HepG2 (cell line): ENCODE results near the gene METTL25. TPM values are rescaled to one million over a fixed set of nuclear protein-coding genes. Genes with fewer than 3 reads are reported as not detected.

ENCODE experiments used
- ATAC-seq: fragments of 200-7000 bp; cut with Tn5 transposase; 3 replicates; pipeline ENCODE4 v1.9.1; 2020; ENCODE audit warnings: mild to moderate bottlenecking, moderate library complexity
- BruUV-seq: library from RNA; stranded (reverse); fragments of 400-500 nt; replicated peaks from 2 replicates; lab custom pipeline; 2021; lab: Mats Ljungman, UMichigan
- CTCF ChIA-PET: fragments of 300-600 bp; formaldehyde crosslinking; extraction: SDS; loops from one replicate; lab custom pipeline; 2021; ENCODE audit warnings: low total read pairs, inconsistent platforms, low intra/inter-chr PET ratio; lab: Yijun Ruan, JAX
- POLR2A ChIA-PET: fragments of 350-600 bp; sonication (Branson Sonifier 250); formaldehyde crosslinking; loops from one replicate; lab custom pipeline; 2020; ENCODE audit warnings: antibody characterized with exemption, inconsistent platforms; lab: Yijun Ruan, JAX
- DNase-seq: peaks from one replicate; pipeline ENCODE4 v3.0.0-alpha.2; 2015; ENCODE audit warnings: low spot score
- FAIRE-seq: peaks from 3 replicates; lab custom pipeline; 2011; peaks lifted over from hg19 to GRCh38; lab: Jason Lieb, UNC
- H2AFZ ChIP-seq: one replicate; pipeline ENCODE4 v1.6.1; 2011; ENCODE audit warnings: low read length, inconsistent platforms
- H3K27ac ChIP-seq: fragments of 300-600 bp; 3 replicates; pipeline ENCODE4 v1.8.0; 2011; ENCODE audit warnings: mixed run types, mild to moderate bottlenecking, mixed read lengths, low read length, inconsistent platforms; ENCODE audit not compliant: insufficient read depth; ENCODE audit errors: extremely low read length
- H3K27me3 ChIP-seq, 2 experiments: fragments of 200-600 bp in 1 of 2; 2 replicates in 1 of 2; 3 replicates in 1 of 2; pipeline versions ENCODE4 v1.6.0 to v1.8.0; 2011; ENCODE audit warnings: low read length in 2 of 2, mild to moderate bottlenecking in 2 of 2, moderate library complexity in 2 of 2, inconsistent platforms in 1 of 2; ENCODE audit not compliant: insufficient read depth in 2 of 2, control insufficient read depth in 1 of 2
- H3K36me3 ChIP-seq, 2 experiments: fragments of 200-600 bp in 1 of 2; replicated peaks in 1 of 2; 2 replicates in 1 of 2; 3 replicates in 1 of 2; pipeline versions ENCODE4 v1.5.1 to v1.8.0; 2011; ENCODE audit warnings: low read length in 2 of 2, inconsistent platforms in 1 of 2; ENCODE audit not compliant: insufficient read depth in 2 of 2, control insufficient read depth in 1 of 2
- H3K4me1 ChIP-seq: 2 replicates; pipeline ENCODE4 v1.5.1; 2012; ENCODE audit warnings: low read length, inconsistent platforms; ENCODE audit not compliant: insufficient read depth
- H3K4me2 ChIP-seq: 2 replicates; pipeline ENCODE4 v1.6.0; 2011; ENCODE audit warnings: low read depth, low read length, inconsistent platforms
- H3K4me3 ChIP-seq, 3 experiments: fragments of 200-600 bp in 1 of 3; sonication (generic), shearing (Covaris generic) in 1 of 3; replicated peaks in 1 of 3; 2 replicates each; pipeline ENCODE4 v1.5.1; 2011 to 2016; ENCODE audit warnings: low read length in 3 of 3, inconsistent platforms in 2 of 3, low read depth in 2 of 3, mild to moderate bottlenecking in 2 of 3, control low read depth in 1 of 3, mixed read lengths in 1 of 3; ENCODE audit not compliant: insufficient read depth in 1 of 3
- H3K79me2 ChIP-seq: one replicate; pipeline ENCODE4 v1.6.1; 2011; ENCODE audit warnings: low read length, inconsistent platforms; ENCODE audit not compliant: insufficient read depth
- H3K9ac ChIP-seq: 2 replicates; pipeline ENCODE4 v1.6.0; 2011; ENCODE audit warnings: mild to moderate bottlenecking, low read depth, low read length, inconsistent platforms; ENCODE audit not compliant: insufficient read depth
- H3K9me3 ChIP-seq: 2 replicates; pipeline ENCODE4 v1.5.1; 2012; ENCODE audit warnings: mild to moderate bottlenecking, low read length
- H4K20me1 ChIP-seq: 2 replicates; pipeline ENCODE4 v1.6.0; 2011; ENCODE audit warnings: inconsistent platforms, mild to moderate bottlenecking, low read length, moderate library complexity; ENCODE audit not compliant: insufficient read depth
- ATF2 ChIP-seq: sonication (generic); formaldehyde crosslinking; IDR thresholded peaks from 2 replicates; pipeline ENCODE4 v1.4.0; 2020; ENCODE audit warnings: missing genetic modification reagents
- CTCF ChIP-seq: sonication (generic); formaldehyde crosslinking; IDR thresholded peaks from 2 replicates; pipeline ENCODE4 v1.5.0; 2020; ENCODE audit warnings: mild to moderate bottlenecking, missing genetic modification reagents, moderate library complexity
- FOSL2 ChIP-seq: sonication (generic); formaldehyde crosslinking; IDR thresholded peaks from 2 replicates; pipeline ENCODE4 v1.4.0; 2020; ENCODE audit warnings: missing genetic modification reagents
- HNRNPLL ChIP-seq: fragments of 200-400 bp; formaldehyde crosslinking; IDR thresholded peaks from 2 replicates; pipeline ENCODE4 v1.6.1; 2017; ENCODE audit warnings: mild to moderate bottlenecking, low read depth, low read length; ENCODE audit not compliant: poor library complexity, severe bottlenecking
- KLF6 ChIP-seq: IDR thresholded peaks from 2 replicates; pipeline ENCODE4 v1.8.0; 2016; ENCODE audit warnings: missing biosample characterization, missing genetic modification reagents
- PRMT3 ChIP-seq: sonication (generic); formaldehyde crosslinking; IDR thresholded peaks from 2 replicates; pipeline ENCODE4 v1.8.1; 2022; ENCODE audit warnings: low read depth, mild to moderate bottlenecking, moderate library complexity, missing genetic modification reagents, borderline replicate concordance
- SOX5 ChIP-seq: IDR thresholded peaks from 2 replicates; pipeline ENCODE4 v1.6.1; 2016; ENCODE audit warnings: borderline replicate concordance
- TEAD3 ChIP-seq: optimal IDR thresholded peaks from 2 replicates; pipeline ENCODE3; 2016; ENCODE audit warnings: borderline replicate concordance
- TOPORS ChIP-seq: sonication (generic); formaldehyde crosslinking; IDR thresholded peaks from 2 replicates; pipeline ENCODE4 v1.8.0; 2023; ENCODE audit warnings: mild to moderate bottlenecking, missing genetic modification reagents
- ZNF407 ChIP-seq: sonication (generic); formaldehyde crosslinking; IDR thresholded peaks from one replicate; pipeline ENCODE4 v1.5.1; 2020; ENCODE audit warnings: mild to moderate bottlenecking, missing genetic modification reagents; ENCODE audit errors: not compliant biosample characterization
- ZNF75D ChIP-seq: sonication (generic); formaldehyde crosslinking; IDR thresholded peaks from 2 replicates; pipeline ENCODE4 v1.8.1; 2023; ENCODE audit warnings: missing genetic modification reagents, mild to moderate bottlenecking, borderline replicate concordance
- ZNF879 ChIP-seq: sonication (generic); formaldehyde crosslinking; IDR thresholded peaks from 2 replicates; pipeline ENCODE4 v1.8.1; 2023; ENCODE audit warnings: missing genetic modification reagents
- WGBS: methylation state at CpG from one replicate; pipeline ENCODE4 v1.1.6; 2017; ENCODE audit warnings: low lambda C conversion rate; 5-methylcytosine and 5-hydroxymethylcytosine counted together
- in situ Hi-C: cut with HindIII; loops from 2 replicates; pipeline ENCODE4 v1.10.0; 2017; ENCODE audit warnings: low pct_unique_long_range_greater_than_20kb; ENCODE audit not compliant: extremely low pct_ligation_motif_present
- intact Hi-C: fragments of 100-400 bp; cut with micrococcal nuclease; formaldehyde crosslinking; loops from one replicate; pipeline ENCODE4 v1.10.0; 2022; ENCODE audit not compliant: unreplicated experiment
- polyA plus RNA-seq, 8 experiments: library from polyadenylated mRNA; depleted of rRNA in 3 of 8; stranded (reverse) in 7 of 8; unstranded in 1 of 8; fragments of >200 nt; fragmentation: Illumina TruSeq in 4 of 8; extraction: Trizol in 4 of 8; gene quantifications; 2 replicates each; pipeline versions ENCODE4 v1.2.1 to v1.2.3, GENCODE V29; 2011 to 2016; ENCODE audit warnings: low read depth in 4 of 8, missing spikeins in 1 of 8, mixed read lengths in 1 of 8; ENCODE audit not compliant: insufficient read depth in 1 of 8
- total RNA-seq, 5 experiments: library from RNA; depleted of rRNA; stranded (reverse); fragments of >200 nt; fragmentation: Illumina TruSeq; extraction: Trizol; gene quantifications; 2 replicates each; pipeline ENCODE4 v1.2.3, GENCODE V29; 2016; ENCODE audit warnings: low read depth in 1 of 5

Gene METTL25
- total and polyA plus RNA-seq, 2 of the 13 experiments (the other 11 are each of a cell fraction or from before 2014, with no cell fraction given), result 2.2 to 7.8 TPM

GRCh38 chr12:82378997-82379396 lies 20.7 kb downstream of the METTL25 start (continued):
- TF ChIP-seq ATF2 (CRISPR knock-in tag), result no peak
- no peak for TF ChIP-seq TOPORS (CRISPR knock-in tag)
- no peak for TF ChIP-seq KLF6
- no peak for TF ChIP-seq FOSL2
- TF ChIP-seq TEAD3 (CRISPR knock-in tag), result no peak
- no peak for TF ChIP-seq ZNF75D
- no peak for TF ChIP-seq SOX5 (CRISPR knock-in tag)
- no peak for TF ChIP-seq PRMT3 (CRISPR knock-in tag)

- in situ Hi-C loops, result no loop called here
- intact Hi-C loops, result loop anchor here (5.0 kb wide), 1 partner anchor 173 kb away; no protein-coding TSS in a partner anchor
- no peak for TF ChIP-seq ZNF407 (CRISPR knock-in tag)
- no peak for TF ChIP-seq HNRNPLL
- TF ChIP-seq CTCF, result peak; percentile 43
- TF ChIP-seq ZNF879, result no peak
Observed at GRCh38 chr12:82383930-82384552, 25.7 kb downstream of the METTL25 start.

More at GRCh38 chr12:82383930-82384552, 25.7 kb downstream of the METTL25 start:
- POLR2A ChIA-PET, result no interaction called here
- no peaks in the 10 kb centered on the region for H3K9me3 ChIP-seq
- H3K9ac ChIP-seq, result no peak overlapping the region
- FAIRE-seq (no peak), ATAC-seq (peak; percentile 69; the same call in 2 of the 3 replicates), DNase-seq (no peak)
- 94% methylated on average over 2 of the region's 2 CpGs for WGBS
- no peaks in the 10 kb centered on the region for H4K20me1 ChIP-seq
- H3K27me3 ChIP-seq, result no peaks in the 10 kb centered on the region
- H3K79me2 ChIP-seq, result no peaks in the 10 kb centered on the region
- CTCF ChIA-PET, result no interaction called here
- H3K36me3 ChIP-seq, result no peaks in the 10 kb centered on the region
- H3K27ac ChIP-seq, result no peak overlapping the region
- no peak overlapping the region for H3K4me2 ChIP-seq
- H2AFZ ChIP-seq, result no peak overlapping the region
- no TSS peak for BruUV-seq
- no peaks in the 10 kb centered on the region for H3K4me1 ChIP-seq
- no peak overlapping the region for H3K4me3 ChIP-seq
